GM12878 (cell line): Measurements from ENCODE around the gene NFE2L2. TPM values are rescaled to one million over a fixed set of nuclear protein-coding genes. Genes with fewer than 3 reads are reported as not detected.

Experiments used
- ATAC-seq: fragments of 200-7000 bp; cut with Tn5 transposase; 3 replicates; pipeline ENCODE4 v1.9.1; 2020; ENCODE audit warnings: mild to moderate bottlenecking, moderate library complexity
- BruUV-seq: library from RNA; stranded (reverse); fragments of 400-500 nt; replicated peaks from 2 replicates; lab custom pipeline; 2021; lab: Mats Ljungman, UMichigan
- CTCF ChIA-PET: fragments of 300-600 bp; sonication (Branson Sonifier 250); formaldehyde crosslinking; extraction: SDS; loops from one replicate; lab custom pipeline; 2021; ENCODE audit warnings: inconsistent platforms; lab: Yijun Ruan, JAX
- POLR2A ChIA-PET: fragments of 350-600 bp; formaldehyde crosslinking; extraction: SDS; loops from one replicate; lab custom pipeline; 2021; ENCODE audit warnings: inconsistent platforms; lab: Charles Lee
- RAD21 ChIA-PET: fragments of 300-600 bp; sonication (Branson Sonifier 250); formaldehyde crosslinking; loops from one replicate; lab custom pipeline; 2023; ENCODE audit warnings: antibody characterized with exemption; ENCODE audit not compliant: unreplicated experiment; lab: Charles Lee
- SMC1A ChIA-PET: fragments of 300-600 bp; sonication (Branson Sonifier 250); formaldehyde crosslinking; loops from one replicate; lab custom pipeline; 2023; ENCODE audit not compliant: unreplicated experiment, uncharacterized antibody; lab: Charles Lee
- DNase-seq: peaks from one replicate; pipeline ENCODE4 v3.0.0-alpha.2; 2011; ENCODE audit warnings: low read depth, low spot score
- FAIRE-seq: peaks from 3 replicates; lab custom pipeline; 2011; peaks lifted over from hg19 to GRCh38; lab: Jason Lieb, UNC
- H2AFZ ChIP-seq: 2 replicates; pipeline ENCODE4 v1.6.0; 2011; ENCODE audit warnings: low read depth, low read length, control low read depth; ENCODE audit not compliant: control insufficient read depth
- H3K27ac ChIP-seq: 2 replicates; pipeline ENCODE4 v1.5.1; 2011; ENCODE audit warnings: control low read depth; ENCODE audit not compliant: control insufficient read depth, insufficient read depth
- H3K27me3 ChIP-seq, 2 experiments: replicated peaks in 1 of 2; 2 replicates each; pipeline versions ENCODE4 v1.6.0 to v1.6.1; 2011; ENCODE audit warnings: low read length in 1 of 2; ENCODE audit not compliant: control insufficient read depth in 2 of 2, insufficient read depth in 2 of 2
- H3K36me3 ChIP-seq, 2 experiments: 2 replicates each; pipeline ENCODE4 v1.5.1; 2011; ENCODE audit warnings: low read length in 1 of 2; ENCODE audit not compliant: control insufficient read depth in 2 of 2, insufficient read depth in 2 of 2
- H3K4me1 ChIP-seq: 2 replicates; pipeline ENCODE4 v1.6.1; 2011; ENCODE audit warnings: mild to moderate bottlenecking, low read length, moderate library complexity, mixed read lengths; ENCODE audit not compliant: control insufficient read depth, insufficient read depth
- H3K4me2 ChIP-seq: 2 replicates; pipeline ENCODE4 v1.6.0; 2011; ENCODE audit warnings: control low read depth; ENCODE audit not compliant: control insufficient read depth, insufficient read depth
- H3K4me3 ChIP-seq: fragments of 200-600 bp; sonication (generic); 2 replicates; pipeline ENCODE4 v1.5.1; 2016
- H3K79me2 ChIP-seq: 2 replicates; pipeline ENCODE4 v1.6.0; 2011; ENCODE audit warnings: low read length; ENCODE audit not compliant: control insufficient read depth, insufficient read depth
- H3K9ac ChIP-seq: 2 replicates; pipeline ENCODE4 v1.8.0; 2011; ENCODE audit warnings: low read length, control low read depth, mixed read lengths; ENCODE audit not compliant: control insufficient read depth, insufficient read depth
- H3K9me3 ChIP-seq: replicated peaks from 3 replicates; pipeline ENCODE4 v1.5.1; 2011; ENCODE audit warnings: mild to moderate bottlenecking, low read length; ENCODE audit not compliant: control insufficient read depth, insufficient read depth
- H4K20me1 ChIP-seq: 2 replicates; pipeline ENCODE4 v1.6.0; 2011; ENCODE audit not compliant: control insufficient read depth, insufficient read depth
- BHLHE40 ChIP-seq, 2 experiments: fragments of 450-650 bp in 1 of 2; IDR thresholded peaks; 2 replicates each; pipeline ENCODE4 v1.6.1; 2011 to 2017; ENCODE audit warnings: low read depth in 2 of 2, borderline replicate concordance in 1 of 2, improper control_type of control experiment in 1 of 2, low read length in 1 of 2, mild to moderate bottlenecking in 1 of 2
- JUND ChIP-seq: IDR thresholded peaks from 2 replicates; pipeline ENCODE4 v1.6.1; 2012; ENCODE audit warnings: low read depth, mild to moderate bottlenecking, low read length, improper control_type of control experiment, moderate library complexity
- KAT2A ChIP-seq: conservative IDR thresholded peaks from 2 replicates; pipeline ENCODE4 v1.6.1; 2011; ENCODE audit warnings: low read depth, low read length; ENCODE audit not compliant: control insufficient read depth
- MXI1 ChIP-seq: fragments of 150-350 bp; IDR thresholded peaks from 2 replicates; pipeline ENCODE4 v1.6.1; 2011; ENCODE audit warnings: low read depth, mild to moderate bottlenecking, inconsistent platforms, low read length, improper control_type of control experiment
- NFXL1 ChIP-seq: fragments of 450-650 bp; IDR thresholded peaks from 2 replicates; pipeline ENCODE4 v1.6.1; 2017; ENCODE audit warnings: antibody characterized with exemption, mild to moderate bottlenecking, borderline replicate concordance
- PML ChIP-seq: IDR thresholded peaks from 2 replicates; pipeline ENCODE4 v1.6.1; 2012; ENCODE audit warnings: low read length, inconsistent platforms
- RCOR1 ChIP-seq: conservative IDR thresholded peaks from 2 replicates; pipeline ENCODE4 v1.6.1; 2012; ENCODE audit warnings: low read depth, low read length, improper control_type of control experiment
- SIN3A ChIP-seq: IDR thresholded peaks from 2 replicates; pipeline ENCODE4 v1.6.1; 2012; ENCODE audit warnings: low read depth, low read length, improper control_type of control experiment
- TAF1 ChIP-seq: IDR thresholded peaks from 2 replicates; pipeline ENCODE4 v1.6.1; 2011; ENCODE audit warnings: mild to moderate bottlenecking, low read depth, low read length, borderline replicate concordance
- ZNF217 ChIP-seq: fragments of 450-650 bp; IDR thresholded peaks from 2 replicates; pipeline ENCODE4 v1.6.1; 2017; ENCODE audit warnings: antibody characterized with exemption, mild to moderate bottlenecking
- ZSCAN29 ChIP-seq: fragments of 450-650 bp; IDR thresholded peaks from 2 replicates; pipeline ENCODE4 v1.6.1; 2017; ENCODE audit warnings: mild to moderate bottlenecking, moderate library complexity
- WGBS: methylation state at CpG from one replicate; pipeline ENCODE4 v1.1.6; 2016; ENCODE audit warnings: low lambda C conversion rate; ENCODE audit not compliant: insufficient replicate concordance, insufficient coverage; ENCODE audit errors: missing lambda C conversion rate; 5-methylcytosine and 5-hydroxymethylcytosine counted together
- in situ Hi-C: fragments of 300-500 bp; cut with MboI; formaldehyde crosslinking; loops from 9 replicates; pipeline ENCODE4 v1.14.3; 2018; ENCODE audit warnings: mixed read lengths
- intact Hi-C: fragments of 100-400 bp; cut with micrococcal nuclease; formaldehyde crosslinking; loops from one replicate; pipeline ENCODE4 v1.14.2; 2022; ENCODE audit not compliant: unreplicated experiment
- polyA plus RNA-seq, 11 experiments: library from polyadenylated mRNA; depleted of rRNA in 4 of 11; unstranded in 6 of 11; stranded (reverse) in 5 of 11; fragments of >200 nt; fragmentation: Nextera tagmentation in 4 of 11; fragmentation: Illumina TruSeq in 1 of 11; extraction: Ambion mirVana in 4 of 11; extraction: Trizol in 1 of 11; gene quantifications; 1 replicate in 1 of 11; 2 replicates in 10 of 11; pipeline versions ENCODE4 v1.2.1 to v1.2.3, GENCODE V29; 2011 to 2016; ENCODE audit warnings: inconsistent platforms in 2 of 11, missing spikeins in 2 of 11, low read depth in 1 of 11
- total RNA-seq, 4 experiments: library from RNA; depleted of rRNA in 3 of 4; stranded (reverse); fragments of >200 nt in 3 of 4; fragmentation: Illumina TruSeq in 1 of 4; extraction: Trizol in 1 of 4; gene quantifications; 2 replicates each; pipeline versions ENCODE4 v1.2.1 to v1.2.3, GENCODE V29; 2013 to 2021
- TF ChIP-seq, protein P1 (sequence below): IDR thresholded peaks from 2 replicates; pipeline ENCODE4 v1.6.1; 2012; ENCODE audit warnings: improper control_type of control experiment, low read depth, low read length; ENCODE audit not compliant: insufficient replicate concordance
- TF ChIP-seq, protein P2 (sequence below): fragments of 450-650 bp; IDR thresholded peaks from 2 replicates; pipeline ENCODE4 v1.6.1; 2017; ENCODE audit warnings: mild to moderate bottlenecking
- TF ChIP-seq, protein P3 (sequence below): IDR thresholded peaks from 2 replicates; pipeline ENCODE4 v1.6.1; 2012; ENCODE audit warnings: low read length, inconsistent platforms
- TF ChIP-seq, protein P4 (sequence below): IDR thresholded peaks from 2 replicates; pipeline ENCODE4 v1.6.1; 2011; ENCODE audit warnings: low read depth, mild to moderate bottlenecking, low read length, moderate library complexity, borderline replicate concordance; ENCODE audit errors: extremely low read depth

The NFE2L2 gene
- total and polyA plus RNA-seq, 10 of the 15 experiments (the other 5 are each of a cell fraction or from before 2014, with no cell fraction given): 18.4 to 69.8 (median 37.1) TPM

DNA sequence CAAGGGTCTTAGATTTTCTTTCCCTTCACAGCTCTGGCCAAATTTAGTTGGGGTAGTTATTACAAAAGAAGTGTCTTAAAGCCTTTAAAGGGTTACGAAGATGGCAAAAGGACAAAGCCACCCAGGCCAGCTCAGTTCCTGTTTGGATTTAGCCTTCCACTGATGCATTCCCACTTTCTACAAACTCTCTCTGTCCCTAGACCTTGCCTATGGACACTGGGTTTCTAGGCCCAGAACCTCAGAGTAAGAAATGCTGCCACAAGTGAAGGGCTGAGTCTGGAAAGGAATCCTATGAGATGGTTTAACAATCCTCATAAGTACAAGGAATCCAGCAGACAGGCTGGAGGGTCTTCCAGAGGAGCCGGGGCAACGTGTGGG is 13.4 kb downstream of the NFE2L2 start:
- H2AFZ ChIP-seq: no peak overlapping the region
- intact Hi-C loops: no loop called here
- POLR2A ChIA-PET: interaction anchor here (0.6 kb wide), 1 partner anchor 1715 kb away, joined by 3 read pairs; no protein-coding TSS in a partner anchor
- peaks cover 87% of the 10 kb centered on the region for H3K79me2 ChIP-seq
- no peak overlapping the region for H3K4me3 ChIP-seq
- H3K4me2 ChIP-seq: no peak overlapping the region
- H3K4me1 ChIP-seq: no peaks in the 10 kb centered on the region
- RAD21 ChIA-PET: interaction anchor here (0.8 to 1.1 kb wide), 2 partner anchors 12 to 86 kb away, joined by 3 to 5 read pairs; no protein-coding TSS in a partner anchor
- H3K9ac ChIP-seq: no peak overlapping the region
- no peak overlapping the region for H3K27ac ChIP-seq
- ATAC-seq (no peak), FAIRE-seq (no peak), DNase-seq (no peak)
- SMC1A ChIA-PET: interaction anchor here (1.1 kb wide), 2 partner anchors 11 to 18 kb away, joined by 3 to 5 read pairs; no protein-coding TSS in a partner anchor
- no peaks in the 10 kb centered on the region for H3K27me3 ChIP-seq
- H4K20me1 ChIP-seq: peaks cover 7% of the 10 kb centered on the region
- no TSS peak for BruUV-seq
- H3K36me3 ChIP-seq: peaks cover 0 to 8% of the 10 kb centered on the region in 2 experiments; a peak in 2 of 4 replicates
- TF ChIP-seq ZSCAN29: no peak
- TF ChIP-seq TAF1: no peak
- TF ChIP-seq MXI1: no peak
- TF ChIP-seq, protein P1, sequence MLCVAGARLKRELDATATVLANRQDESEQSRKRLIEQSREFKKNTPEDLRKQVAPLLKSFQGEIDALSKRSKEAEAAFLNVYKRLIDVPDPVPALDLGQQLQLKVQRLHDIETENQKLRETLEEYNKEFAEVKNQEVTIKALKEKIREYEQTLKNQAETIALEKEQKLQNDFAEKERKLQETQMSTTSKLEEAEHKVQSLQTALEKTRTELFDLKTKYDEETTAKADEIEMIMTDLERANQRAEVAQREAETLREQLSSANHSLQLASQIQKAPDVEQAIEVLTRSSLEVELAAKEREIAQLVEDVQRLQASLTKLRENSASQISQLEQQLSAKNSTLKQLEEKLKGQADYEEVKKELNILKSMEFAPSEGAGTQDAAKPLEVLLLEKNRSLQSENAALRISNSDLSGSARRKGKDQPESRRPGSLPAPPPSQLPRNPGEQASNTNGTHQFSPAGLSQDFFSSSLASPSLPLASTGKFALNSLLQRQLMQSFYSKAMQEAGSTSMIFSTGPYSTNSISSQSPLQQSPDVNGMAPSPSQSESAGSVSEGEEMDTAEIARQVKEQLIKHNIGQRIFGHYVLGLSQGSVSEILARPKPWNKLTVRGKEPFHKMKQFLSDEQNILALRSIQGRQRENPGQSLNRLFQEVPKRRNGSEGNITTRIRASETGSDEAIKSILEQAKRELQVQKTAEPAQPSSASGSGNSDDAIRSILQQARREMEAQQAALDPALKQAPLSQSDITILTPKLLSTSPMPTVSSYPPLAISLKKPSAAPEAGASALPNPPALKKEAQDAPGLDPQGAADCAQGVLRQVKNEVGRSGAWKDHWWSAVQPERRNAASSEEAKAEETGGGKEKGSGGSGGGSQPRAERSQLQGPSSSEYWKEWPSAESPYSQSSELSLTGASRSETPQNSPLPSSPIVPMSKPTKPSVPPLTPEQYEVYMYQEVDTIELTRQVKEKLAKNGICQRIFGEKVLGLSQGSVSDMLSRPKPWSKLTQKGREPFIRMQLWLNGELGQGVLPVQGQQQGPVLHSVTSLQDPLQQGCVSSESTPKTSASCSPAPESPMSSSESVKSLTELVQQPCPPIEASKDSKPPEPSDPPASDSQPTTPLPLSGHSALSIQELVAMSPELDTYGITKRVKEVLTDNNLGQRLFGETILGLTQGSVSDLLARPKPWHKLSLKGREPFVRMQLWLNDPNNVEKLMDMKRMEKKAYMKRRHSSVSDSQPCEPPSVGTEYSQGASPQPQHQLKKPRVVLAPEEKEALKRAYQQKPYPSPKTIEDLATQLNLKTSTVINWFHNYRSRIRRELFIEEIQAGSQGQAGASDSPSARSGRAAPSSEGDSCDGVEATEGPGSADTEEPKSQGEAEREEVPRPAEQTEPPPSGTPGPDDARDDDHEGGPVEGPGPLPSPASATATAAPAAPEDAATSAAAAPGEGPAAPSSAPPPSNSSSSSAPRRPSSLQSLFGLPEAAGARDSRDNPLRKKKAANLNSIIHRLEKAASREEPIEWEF: no peak
- TF ChIP-seq BHLHE40 (IDR thresholded peaks at IDR 0.05; ENCODE audit: borderline replicate concordance in 1 of 2, low read depth in 2 of 2, low read length in 1 of 2): no peak
- TF ChIP-seq SIN3A: no peak
- TF ChIP-seq, protein P2, sequence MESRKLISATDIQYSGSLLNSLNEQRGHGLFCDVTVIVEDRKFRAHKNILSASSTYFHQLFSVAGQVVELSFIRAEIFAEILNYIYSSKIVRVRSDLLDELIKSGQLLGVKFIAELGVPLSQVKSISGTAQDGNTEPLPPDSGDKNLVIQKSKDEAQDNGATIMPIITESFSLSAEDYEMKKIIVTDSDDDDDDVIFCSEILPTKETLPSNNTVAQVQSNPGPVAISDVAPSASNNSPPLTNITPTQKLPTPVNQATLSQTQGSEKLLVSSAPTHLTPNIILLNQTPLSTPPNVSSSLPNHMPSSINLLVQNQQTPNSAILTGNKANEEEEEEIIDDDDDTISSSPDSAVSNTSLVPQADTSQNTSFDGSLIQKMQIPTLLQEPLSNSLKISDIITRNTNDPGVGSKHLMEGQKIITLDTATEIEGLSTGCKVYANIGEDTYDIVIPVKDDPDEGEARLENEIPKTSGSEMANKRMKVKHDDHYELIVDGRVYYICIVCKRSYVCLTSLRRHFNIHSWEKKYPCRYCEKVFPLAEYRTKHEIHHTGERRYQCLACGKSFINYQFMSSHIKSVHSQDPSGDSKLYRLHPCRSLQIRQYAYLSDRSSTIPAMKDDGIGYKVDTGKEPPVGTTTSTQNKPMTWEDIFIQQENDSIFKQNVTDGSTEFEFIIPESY: no peak
- TF ChIP-seq NFXL1: no peak
- TF ChIP-seq KAT2A: no peak
- no peak for TF ChIP-seq RCOR1
- TF ChIP-seq PML: no peak
- no peak for TF ChIP-seq JUND
- TF ChIP-seq, protein P3, sequence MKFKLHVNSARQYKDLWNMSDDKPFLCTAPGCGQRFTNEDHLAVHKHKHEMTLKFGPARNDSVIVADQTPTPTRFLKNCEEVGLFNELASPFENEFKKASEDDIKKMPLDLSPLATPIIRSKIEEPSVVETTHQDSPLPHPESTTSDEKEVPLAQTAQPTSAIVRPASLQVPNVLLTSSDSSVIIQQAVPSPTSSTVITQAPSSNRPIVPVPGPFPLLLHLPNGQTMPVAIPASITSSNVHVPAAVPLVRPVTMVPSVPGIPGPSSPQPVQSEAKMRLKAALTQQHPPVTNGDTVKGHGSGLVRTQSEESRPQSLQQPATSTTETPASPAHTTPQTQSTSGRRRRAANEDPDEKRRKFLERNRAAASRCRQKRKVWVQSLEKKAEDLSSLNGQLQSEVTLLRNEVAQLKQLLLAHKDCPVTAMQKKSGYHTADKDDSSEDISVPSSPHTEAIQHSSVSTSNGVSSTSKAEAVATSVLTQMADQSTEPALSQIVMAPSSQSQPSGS: no peak
- TF ChIP-seq ZNF217: no peak
- TF ChIP-seq, protein P4, sequence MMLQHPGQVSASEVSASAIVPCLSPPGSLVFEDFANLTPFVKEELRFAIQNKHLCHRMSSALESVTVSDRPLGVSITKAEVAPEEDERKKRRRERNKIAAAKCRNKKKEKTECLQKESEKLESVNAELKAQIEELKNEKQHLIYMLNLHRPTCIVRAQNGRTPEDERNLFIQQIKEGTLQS: no peak
- CTCF ChIA-PET: interaction anchor here (2.3 kb wide), 1 partner anchor 12 kb away, joined by 8 read pairs; no protein-coding TSS in a partner anchor
- WGBS: 100% methylated on average over 3 of the region's 3 CpGs
- no peaks in the 10 kb centered on the region for H3K9me3 ChIP-seq
- in situ Hi-C loops: no loop called here
